ENCODE results near the gene PRKCZ.

DNA sequence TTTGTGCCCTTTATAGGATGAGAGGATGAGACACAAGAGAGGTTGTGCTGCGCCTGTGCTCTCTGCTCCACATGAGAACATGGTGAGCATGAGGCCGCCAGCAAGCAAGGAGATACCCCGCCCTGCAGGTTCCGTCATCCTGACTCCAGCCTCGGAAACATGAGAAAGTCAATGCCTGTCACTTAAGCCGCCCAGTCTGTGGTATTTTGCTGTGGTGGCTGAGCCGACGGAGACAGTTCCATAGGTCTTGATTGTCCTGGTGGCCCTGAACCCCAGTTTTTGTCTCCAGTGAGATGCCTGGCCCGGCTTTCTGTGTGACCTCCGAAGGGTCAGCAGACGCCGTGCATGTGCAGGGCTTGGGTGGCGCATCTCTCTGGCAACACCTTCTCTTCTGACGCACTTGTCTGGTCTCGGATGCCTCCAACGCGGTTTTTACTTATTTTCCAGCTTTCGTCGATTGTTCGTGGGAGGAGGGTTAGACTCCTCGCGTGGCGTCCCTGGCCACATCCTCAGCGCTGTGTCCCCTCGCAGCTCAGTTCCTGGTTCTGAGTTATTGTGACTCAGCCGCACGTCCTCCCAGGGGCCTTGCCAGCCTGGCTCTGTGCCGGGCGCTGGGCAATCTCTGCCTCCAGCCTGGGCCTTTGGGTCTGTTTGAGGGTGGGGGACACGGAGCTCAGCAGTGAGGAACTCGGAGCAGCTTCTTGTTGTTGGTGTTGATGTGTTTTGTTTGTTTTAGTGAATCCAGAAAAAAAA, 74.4 kb downstream of the PRKCZ start:
- TF ChIP-seq, protein P1, sequence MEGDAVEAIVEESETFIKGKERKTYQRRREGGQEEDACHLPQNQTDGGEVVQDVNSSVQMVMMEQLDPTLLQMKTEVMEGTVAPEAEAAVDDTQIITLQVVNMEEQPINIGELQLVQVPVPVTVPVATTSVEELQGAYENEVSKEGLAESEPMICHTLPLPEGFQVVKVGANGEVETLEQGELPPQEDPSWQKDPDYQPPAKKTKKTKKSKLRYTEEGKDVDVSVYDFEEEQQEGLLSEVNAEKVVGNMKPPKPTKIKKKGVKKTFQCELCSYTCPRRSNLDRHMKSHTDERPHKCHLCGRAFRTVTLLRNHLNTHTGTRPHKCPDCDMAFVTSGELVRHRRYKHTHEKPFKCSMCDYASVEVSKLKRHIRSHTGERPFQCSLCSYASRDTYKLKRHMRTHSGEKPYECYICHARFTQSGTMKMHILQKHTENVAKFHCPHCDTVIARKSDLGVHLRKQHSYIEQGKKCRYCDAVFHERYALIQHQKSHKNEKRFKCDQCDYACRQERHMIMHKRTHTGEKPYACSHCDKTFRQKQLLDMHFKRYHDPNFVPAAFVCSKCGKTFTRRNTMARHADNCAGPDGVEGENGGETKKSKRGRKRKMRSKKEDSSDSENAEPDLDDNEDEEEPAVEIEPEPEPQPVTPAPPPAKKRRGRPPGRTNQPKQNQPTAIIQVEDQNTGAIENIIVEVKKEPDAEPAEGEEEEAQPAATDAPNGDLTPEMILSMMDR (IDR thresholded peaks at IDR 0.05): no peak
- TF ChIP-seq POLR2AphosphoS5 (IDR thresholded peaks at IDR 0.05): no peak
